GM21447 (cell line): Measurements from ENCODE around the gene CTNNBL1.

Experiments used
- ATAC-seq: cut with Tn5 transposase; IDR thresholded peaks from one replicate; pipeline ENCODE4 v1.9.1; 2021; ENCODE audit not compliant: unreplicated experiment

CTNNBL1 gene

GRCh38 chr20:37808233-37809070, 114.6 kb downstream of the CTNNBL1 start:
- no peak for ATAC-seq

DNA sequence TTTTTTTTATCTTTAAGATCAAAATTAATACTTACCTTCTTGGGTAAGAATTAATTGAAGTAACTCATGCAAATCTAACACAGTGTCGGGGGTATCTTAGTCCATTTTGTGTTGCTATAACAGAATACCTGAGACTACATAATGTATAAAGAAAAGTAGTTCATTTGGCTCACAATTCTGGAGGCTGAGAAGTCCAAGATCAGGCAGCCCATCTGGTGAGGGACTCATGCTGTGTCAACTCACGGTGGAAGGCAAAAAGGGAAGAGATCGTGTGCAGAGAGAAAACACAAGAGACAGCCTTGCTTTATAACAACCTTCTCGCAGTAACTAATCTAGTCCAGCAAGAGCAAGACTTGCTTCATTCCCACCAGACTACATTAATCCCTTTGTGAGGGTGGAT, 116.2 kb downstream of the CTNNBL1 start:
- no peak for ATAC-seq

- ATAC-seq = no peak
Observed at GRCh38 chr20:37816003-37816402, 122.2 kb downstream of the CTNNBL1 start.

DNA sequence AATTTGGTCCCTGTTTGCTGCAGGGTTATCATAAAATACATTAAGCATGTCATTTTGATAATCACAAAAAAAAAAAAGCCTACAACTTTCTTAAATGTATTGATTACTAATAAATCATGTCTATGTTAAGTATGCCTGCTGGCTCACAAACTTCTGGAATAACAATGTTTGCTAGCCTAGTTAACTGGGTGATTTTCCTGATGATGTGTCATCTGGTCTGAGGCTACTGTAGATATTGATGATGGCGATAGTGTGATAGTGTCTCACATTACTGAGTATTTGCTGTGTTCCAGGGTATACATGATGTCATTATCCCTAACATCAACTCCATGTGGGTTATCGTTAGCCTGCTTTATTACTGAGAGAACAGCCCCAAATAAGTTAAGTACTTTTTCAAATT, 122.9 kb downstream of the CTNNBL1 start:
- ATAC-seq = no peak

DNA sequence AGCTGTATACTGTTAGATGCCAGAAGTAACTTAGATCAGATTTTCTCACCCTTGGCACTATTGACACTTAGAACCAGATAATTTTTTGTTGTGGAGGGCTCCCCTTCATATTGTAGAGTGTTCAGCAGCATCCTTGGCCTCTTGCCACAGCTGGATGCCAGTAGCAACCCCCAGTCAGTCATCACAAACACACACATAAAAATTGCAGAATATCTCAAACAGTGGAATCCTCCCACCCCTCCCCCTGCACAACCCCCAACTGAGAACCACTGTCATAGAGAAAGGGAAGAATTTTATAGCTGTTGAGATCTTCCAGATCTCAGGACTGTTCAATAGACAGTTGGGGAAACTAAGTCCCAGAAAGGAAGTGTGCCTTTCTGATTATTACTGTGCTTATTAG, 127.9 kb downstream of the CTNNBL1 start:
- ATAC-seq = no peak

- ATAC-seq = no peak
Observed at GRCh38 chr20:37822141-37822601, 128.3 kb downstream of the CTNNBL1 start.

DNA sequence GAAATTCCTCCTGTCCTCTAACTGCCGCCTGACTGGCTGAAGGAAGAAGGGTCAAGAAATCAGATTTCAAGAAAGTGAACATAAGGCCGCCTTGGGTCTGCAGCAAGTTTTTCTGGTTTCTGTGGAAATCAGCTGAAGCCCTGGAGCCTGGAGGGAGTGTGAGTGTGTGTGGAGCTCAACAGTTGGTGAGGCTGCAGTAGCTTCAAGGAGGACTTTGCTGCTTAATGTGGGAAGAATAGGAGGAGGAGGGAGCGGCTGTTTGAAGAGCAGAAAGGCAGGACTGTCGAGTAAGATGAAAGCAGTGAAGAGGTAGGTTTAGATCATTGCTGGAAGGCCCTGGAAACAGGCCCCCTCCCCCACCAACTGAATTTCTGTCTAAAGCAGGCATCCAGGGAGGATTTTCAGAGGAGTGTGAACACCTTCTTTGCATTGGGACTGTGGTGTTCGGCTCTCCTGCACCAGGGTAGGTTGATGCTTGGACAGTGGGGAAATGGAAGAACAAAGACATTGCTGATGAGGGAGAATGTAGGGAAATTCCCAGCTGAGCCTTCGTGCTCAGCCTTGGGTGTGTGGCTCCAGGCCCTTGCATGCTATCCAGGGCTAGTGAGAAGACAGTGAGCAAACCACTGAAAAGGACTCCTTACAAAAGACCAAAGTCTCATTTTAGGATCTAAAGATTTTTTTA, 129.6 kb downstream of the CTNNBL1 start:
- no peak for ATAC-seq

GRCh38 chr20:37827605-37828004, 133.8 kb downstream of the CTNNBL1 start:
- no peak for ATAC-seq

GRCh38 chr20:37828684-37829083, 134.9 kb downstream of the CTNNBL1 start:
- ATAC-seq = no peak

DNA sequence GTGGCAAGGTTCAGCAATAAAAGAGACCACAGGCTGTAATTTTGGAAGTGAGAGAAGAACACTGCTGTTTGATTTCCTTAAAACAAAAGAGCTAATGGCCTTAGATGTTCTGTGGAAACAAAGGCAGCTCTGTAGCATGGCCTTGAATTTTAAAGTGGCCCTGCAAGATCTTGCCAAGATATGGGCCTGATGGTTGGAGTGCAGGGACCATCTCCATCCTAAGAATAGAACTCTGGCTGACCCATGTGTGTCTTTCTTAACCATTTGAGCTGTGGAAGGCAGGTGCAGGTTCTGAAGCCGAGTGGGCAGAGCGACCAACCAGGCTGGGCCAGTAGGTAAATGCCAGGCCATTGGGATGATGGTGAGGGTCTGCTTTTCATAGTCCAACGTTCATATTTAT, 135.3 kb downstream of the CTNNBL1 start:
- ATAC-seq = no peak

DNA sequence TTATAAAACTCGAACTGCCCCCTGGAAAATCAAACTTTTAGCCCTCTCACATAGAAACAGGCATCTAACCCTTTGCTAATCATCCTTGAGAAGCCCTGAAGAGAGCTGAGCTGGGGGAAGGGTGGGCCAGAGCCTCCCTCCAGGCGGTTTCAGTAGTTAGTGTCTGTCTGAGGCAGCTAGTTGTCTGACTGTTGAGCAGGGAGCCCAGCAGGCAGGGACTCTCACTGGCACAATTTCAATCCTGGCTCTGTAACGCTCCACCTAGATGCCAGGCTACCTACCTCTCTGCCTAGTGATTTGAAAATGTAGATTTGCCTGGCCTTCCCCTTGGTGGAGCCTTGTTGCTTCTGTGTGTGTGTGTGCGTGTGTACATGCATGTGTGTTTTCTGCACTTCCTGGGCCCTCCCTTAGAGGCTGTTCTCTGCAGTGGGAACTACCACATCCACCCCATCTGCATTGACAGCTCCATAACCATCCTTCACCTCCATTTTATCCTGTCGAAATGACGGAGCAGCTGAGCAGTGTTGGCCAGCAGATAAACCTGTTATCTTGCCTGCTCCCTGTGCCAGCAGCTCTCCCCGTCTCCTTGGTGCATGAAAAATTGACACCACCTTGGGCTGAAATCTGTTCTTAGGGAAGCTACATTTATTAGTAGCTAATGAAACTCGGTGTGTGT, 139.5 kb downstream of the CTNNBL1 start:
- no peak for ATAC-seq

GRCh38 chr20:37836926-37837325, 143.1 kb downstream of the CTNNBL1 start:
- no peak for ATAC-seq

DNA sequence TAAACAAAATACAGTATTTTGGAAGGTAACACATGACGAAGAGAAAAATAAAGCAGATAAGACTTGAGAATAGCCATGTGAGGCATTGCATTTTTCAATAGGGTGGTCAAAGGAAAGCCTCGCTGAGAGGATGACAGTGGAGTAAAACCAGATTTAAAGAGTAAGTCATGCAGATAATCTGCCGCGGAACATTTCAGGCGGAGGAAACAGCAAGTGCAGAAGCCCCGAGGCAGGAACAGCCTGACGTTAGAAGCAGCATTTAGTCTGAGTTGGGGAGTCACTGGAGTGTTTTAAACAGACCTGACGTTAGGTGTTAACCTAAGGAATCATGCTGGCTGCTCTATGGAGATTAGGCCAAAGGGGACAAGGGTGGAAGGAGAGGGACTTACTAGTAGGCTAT, 144.1 kb downstream of the CTNNBL1 start:
- ATAC-seq = no peak

DNA sequence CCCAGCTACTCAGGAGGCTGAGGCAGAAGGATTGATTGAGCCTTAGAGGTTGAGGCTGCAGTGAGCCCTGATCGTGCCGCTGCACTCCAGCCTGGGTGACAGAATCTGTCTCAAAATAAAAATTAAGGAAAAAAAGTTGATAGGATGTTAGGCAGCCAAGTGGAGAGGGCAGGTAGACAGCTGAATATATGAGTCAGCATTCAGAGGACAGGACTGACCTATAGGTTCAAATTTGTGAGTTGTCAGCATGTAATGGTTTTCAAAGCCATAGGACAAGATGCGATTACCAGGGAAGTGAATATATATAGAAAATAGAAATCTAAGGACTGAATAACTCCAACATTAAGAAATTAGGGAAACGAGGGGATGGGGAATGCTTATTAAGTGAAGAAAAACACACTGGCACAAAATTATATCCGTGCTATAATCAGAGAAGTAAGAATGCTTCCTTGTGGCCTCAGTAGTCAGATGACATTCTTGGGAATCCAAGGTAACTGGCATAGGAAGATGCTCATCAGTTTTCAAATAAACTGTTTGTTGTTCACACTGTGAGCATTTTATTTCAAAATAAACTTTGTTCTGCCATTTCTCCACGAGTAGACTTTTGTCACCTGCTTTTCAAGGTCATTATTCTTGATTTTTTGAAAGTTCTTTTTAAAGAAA, 145.1 kb downstream of the CTNNBL1 start:
- ATAC-seq = no peak

GRCh38 chr20:37839432-37839827, 145.6 kb downstream of the CTNNBL1 start:
- ATAC-seq = no peak

DNA sequence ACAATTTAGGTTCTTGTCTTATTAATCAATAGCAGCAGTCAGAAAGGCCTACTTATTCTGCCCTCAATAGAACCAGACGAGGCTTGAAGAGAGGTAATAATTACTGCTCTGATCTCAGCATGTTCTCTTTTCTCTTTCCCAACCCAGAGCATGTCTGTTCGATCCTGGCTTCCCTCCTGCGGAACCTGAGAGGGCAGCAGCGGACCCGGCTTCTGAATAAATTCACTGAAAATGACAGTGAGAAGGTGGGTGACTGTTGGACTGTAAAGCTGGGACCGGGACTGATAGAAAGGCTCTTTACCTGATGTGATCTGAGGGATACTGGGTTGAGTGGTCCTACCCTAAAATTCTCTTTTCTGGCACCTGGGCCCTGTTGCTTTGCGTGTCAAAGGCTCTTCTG, 146.1 kb downstream of the CTNNBL1 start:
- ATAC-seq = no peak

DNA sequence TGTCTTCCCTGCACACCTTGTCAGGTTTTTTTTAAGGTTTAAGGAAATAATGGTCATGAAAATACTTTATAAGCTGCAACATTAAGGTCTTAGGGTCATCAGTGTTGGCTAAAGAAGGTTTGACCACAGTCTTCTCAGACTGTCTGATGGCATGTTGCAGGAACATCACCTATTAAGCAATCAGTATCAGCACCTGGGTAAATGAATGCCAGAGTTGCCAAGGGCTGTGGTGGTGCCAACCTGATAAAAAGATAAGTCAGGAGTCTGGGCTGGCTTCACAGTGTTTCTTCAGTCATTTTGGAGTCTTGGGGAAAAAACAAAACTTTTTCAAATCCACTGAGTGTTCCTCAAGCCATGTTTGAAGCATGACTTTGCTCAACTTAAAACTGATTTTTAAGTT, 147.6 kb downstream of the CTNNBL1 start:
- ATAC-seq = no peak

- no peak for ATAC-seq
Observed at GRCh38 chr20:37841971-37842370, 148.1 kb downstream of the CTNNBL1 start.

DNA sequence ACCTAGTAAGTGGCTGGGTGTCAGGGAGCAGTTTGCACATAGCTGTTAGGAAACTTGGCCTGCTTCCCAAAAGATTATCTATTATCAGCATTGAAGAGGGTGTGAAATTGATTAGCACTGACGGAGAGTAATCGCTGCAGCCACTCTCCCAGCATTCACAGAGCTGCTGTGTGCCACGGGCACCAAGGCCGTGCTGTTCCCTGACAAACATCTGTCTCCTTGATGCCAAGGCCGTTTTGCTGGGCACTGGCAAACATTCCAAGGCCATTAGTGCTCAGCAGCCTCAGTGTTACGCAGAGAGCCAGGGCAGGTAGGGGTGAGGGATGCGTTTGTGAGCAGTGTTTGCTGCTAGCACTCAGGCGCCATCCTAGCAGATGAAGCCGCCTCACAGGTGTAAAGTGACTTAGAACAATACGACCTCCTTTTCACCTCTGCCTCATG, 151.4 kb downstream of the CTNNBL1 start:
- ATAC-seq = no peak

GRCh38 chr20:37845878-37846277, 152.0 kb downstream of the CTNNBL1 start:
- no peak for ATAC-seq

DNA sequence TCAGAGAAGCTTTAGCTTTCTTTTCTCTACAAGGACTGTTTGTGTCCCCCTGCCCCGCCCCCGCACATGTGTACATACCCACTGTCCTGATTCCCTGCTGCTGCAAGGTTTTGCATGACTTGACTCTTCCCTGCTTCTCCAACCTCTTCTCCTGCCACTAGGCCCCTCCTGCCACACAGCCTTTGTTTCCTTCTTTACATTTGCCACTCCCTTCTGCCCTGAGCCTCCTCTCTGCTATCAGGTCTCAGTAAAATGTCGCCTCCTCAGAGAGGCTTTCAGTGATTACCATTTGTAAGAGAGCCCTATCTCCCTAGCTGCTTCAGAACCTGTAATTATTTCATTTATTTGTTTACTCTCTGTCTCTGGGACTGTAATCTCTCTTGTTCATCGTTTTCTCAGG, 152.7 kb downstream of the CTNNBL1 start:
- ATAC-seq = no peak
